Measurements from ENCODE around the gene ZC2HC1B. TPM values are rescaled to one million over a fixed set of nuclear protein-coding genes. Genes with fewer than 3 reads are reported as not detected.

The ZC2HC1B gene
- total and polyA plus RNA-seq, 10 of the 15 experiments (the other 5 are each of a cell fraction or from before 2014, with no cell fraction given) = 0.09 to 0.36 (median 0.31) TPM; not detected in 5

DNA sequence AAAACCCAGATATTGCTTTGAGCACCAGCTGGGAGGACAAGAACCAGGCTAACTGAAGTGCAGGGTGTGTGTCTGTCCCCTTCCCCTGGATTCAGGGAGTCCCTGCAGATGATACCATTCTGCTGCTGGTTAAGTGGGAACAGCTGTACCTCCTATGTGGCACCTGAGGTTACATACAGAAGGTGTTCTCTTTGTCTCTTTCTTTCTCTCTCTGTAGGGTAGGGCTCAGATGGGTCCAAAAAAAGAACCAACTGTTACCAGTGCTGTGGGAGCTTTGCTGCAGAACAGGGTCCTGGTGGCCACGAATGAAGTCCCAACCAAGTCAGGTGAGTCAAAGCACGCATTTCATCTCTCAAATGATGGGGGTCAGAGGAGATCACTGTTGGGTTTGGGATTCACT is 38.6 kb downstream of the ZC2HC1B start:
- Histone ChIP-seq H3K27me3 (replicated peaks in 1 of 2; ENCODE audit: control insufficient read depth in 2 of 2, insufficient read depth in 2 of 2, low read length in 1 of 2) (no peaks in the 10 kb centered on the region), H3K27ac (ENCODE audit: control insufficient read depth, insufficient read depth) (peak overlapping the region; percentile 61), H3K4me2 (ENCODE audit: control insufficient read depth, insufficient read depth) (peak overlapping the region; percentile 92; the same call in 1 of the 2 replicates), H3K4me3 (peak overlapping the region; percentile 47; the same call in 1 of the 2 replicates), H3K79me2 (ENCODE audit: control insufficient read depth, insufficient read depth, low read length) (no peaks in the 10 kb centered on the region), H3K9me3 (replicated peaks; ENCODE audit: control insufficient read depth, insufficient read depth, low read length) (peaks cover 23% of the 10 kb centered on the region; the same call in 2 of the 3 replicates), H3K36me3 (ENCODE audit: control insufficient read depth in 2 of 2, insufficient read depth in 2 of 2, low read length in 1 of 2) (no peaks in the 10 kb centered on the region; a peak in 1 of 4 replicates), H3K9ac (ENCODE audit: control insufficient read depth, insufficient read depth, low read length) (no peak overlapping the region), H4K20me1 (ENCODE audit: control insufficient read depth, insufficient read depth) (no peaks in the 10 kb centered on the region), H2AFZ (ENCODE audit: control insufficient read depth, low read depth, low read length) (no peak overlapping the region), H3K4me1 (ENCODE audit: control insufficient read depth, insufficient read depth, low read length) (peaks cover 24% of the 10 kb centered on the region)
- SMC1A ChIA-PET (ENCODE audit: uncharacterized antibody, unreplicated experiment) = interaction anchor here (1.0 to 1.8 kb wide), 3 partner anchors 23 to 59 kb away, joined by 3 to 7 read pairs (median 4); partner anchors contain the start of gene LTV1
- in situ Hi-C loops (cut with MboI) (no loop called here), intact Hi-C loops (cut with micrococcal nuclease; ENCODE audit: unreplicated experiment) (no loop called here)
- ATAC-seq (no peak), DNase-seq (ENCODE audit: low read depth, low spot score) (no peak), FAIRE-seq (no peak)
- BruUV-seq (replicated peaks) = no TSS peak
- RAD21 ChIA-PET (ENCODE audit: unreplicated experiment) = interaction anchor here (1.0 to 1.8 kb wide), 4 partner anchors 38 to 391 kb away, joined by 3 to 9 read pairs (median 3); partner anchors contain the start of gene FUCA2
- POLR2A ChIA-PET = no interaction called here
- no peak for TF ChIP-seq RB1 (IDR thresholded peaks at IDR 0.05; ENCODE audit: borderline replicate concordance)
- no peak for TF ChIP-seq NFXL1 (IDR thresholded peaks at IDR 0.05; ENCODE audit: borderline replicate concordance)
- no peak for TF ChIP-seq CHD1 (IDR thresholded peaks at IDR 0.05; ENCODE audit: low read depth, low read length)
- no peak for TF ChIP-seq PAX5 (IDR thresholded peaks at IDR 0.05; ENCODE audit: borderline replicate concordance, low read depth, low read length)
- TF ChIP-seq EP300 (IDR thresholded peaks at IDR 0.05; ENCODE audit: borderline replicate concordance in 1 of 2, control insufficient read depth in 1 of 2, low read depth in 2 of 2, low read length in 2 of 2) = no peak
- no peak for TF ChIP-seq MTA2 (IDR thresholded peaks at IDR 0.05; ENCODE audit: low read depth)
- TF ChIP-seq HDAC2 (IDR thresholded peaks at IDR 0.05) = no peak
- CTCF ChIA-PET = interaction anchor here (1.0 to 2.1 kb wide), 4 partner anchors 37 to 357 kb away, joined by 3 to 10 read pairs (median 6); no protein-coding TSS in a partner anchor
- 100% methylated on average over 2 of the region's 2 CpGs for WGBS (ENCODE audit: insufficient coverage, insufficient replicate concordance, low lambda C conversion rate, missing lambda C conversion rate)

DNA sequence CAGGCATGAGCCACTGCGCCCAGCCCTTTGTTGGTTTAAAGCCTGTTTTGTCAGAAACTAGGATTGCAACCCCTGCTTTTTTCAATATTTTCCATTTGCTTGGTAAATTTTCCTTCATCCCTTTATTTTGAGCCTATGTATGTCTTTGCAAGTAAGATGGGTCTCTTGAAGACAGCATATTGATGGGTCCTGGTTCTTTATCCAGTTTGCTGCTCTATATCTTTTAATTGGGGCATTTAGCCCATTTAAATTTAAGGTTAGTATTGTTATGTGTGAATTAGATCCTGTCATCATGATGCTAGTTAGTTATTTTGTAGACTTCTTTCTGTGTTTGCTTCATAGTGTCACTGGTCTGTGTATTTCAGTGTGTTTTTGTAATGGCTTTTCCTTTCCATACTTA is 46.8 kb downstream of the ZC2HC1B start:
- ChIA-PET CTCF (interaction anchor here (1.8 kb wide), 1 partner anchor 29 kb away, joined by 5 read pairs; no protein-coding TSS in a partner anchor), RAD21 (ENCODE audit: unreplicated experiment) (no interaction called here), SMC1A (ENCODE audit: uncharacterized antibody, unreplicated experiment) (no interaction called here), POLR2A (no interaction called here)
- FAIRE-seq (no peak), DNase-seq (ENCODE audit: low read depth, low spot score) (no peak), ATAC-seq (no peak)
- intact Hi-C loops (cut with micrococcal nuclease; ENCODE audit: unreplicated experiment) (no loop called here), in situ Hi-C loops (cut with MboI) (no loop called here)
- no TSS peak for BruUV-seq (replicated peaks)
- Histone ChIP-seq H3K4me1 (ENCODE audit: control insufficient read depth, insufficient read depth, low read length) (no peaks in the 10 kb centered on the region), H3K9ac (ENCODE audit: control insufficient read depth, insufficient read depth, low read length) (no peak overlapping the region), H3K27me3 (replicated peaks in 1 of 2; ENCODE audit: control insufficient read depth in 2 of 2, insufficient read depth in 2 of 2, low read length in 1 of 2) (no peaks in the 10 kb centered on the region), H4K20me1 (ENCODE audit: control insufficient read depth, insufficient read depth) (no peaks in the 10 kb centered on the region), H3K4me3 (no peak overlapping the region), H2AFZ (ENCODE audit: control insufficient read depth, low read depth, low read length) (no peak overlapping the region), H3K79me2 (ENCODE audit: control insufficient read depth, insufficient read depth, low read length) (no peaks in the 10 kb centered on the region), H3K4me2 (ENCODE audit: control insufficient read depth, insufficient read depth) (no peak overlapping the region), H3K9me3 (replicated peaks; ENCODE audit: control insufficient read depth, insufficient read depth, low read length) (peaks cover 16% of the 10 kb centered on the region; the same call in 2 of the 3 replicates), H3K36me3 (ENCODE audit: control insufficient read depth in 2 of 2, insufficient read depth in 2 of 2, low read length in 1 of 2) (no peaks in the 10 kb centered on the region), H3K27ac (ENCODE audit: control insufficient read depth, insufficient read depth) (no peak overlapping the region)
- no peak for TF ChIP-seq TAF1 (IDR thresholded peaks at IDR 0.05; ENCODE audit: borderline replicate concordance, low read depth, low read length)
- TF ChIP-seq SMARCA5 (IDR thresholded peaks at IDR 0.05) = no peak
- 33% methylated on average over 1 of the region's 1 CpG for WGBS (ENCODE audit: insufficient coverage, insufficient replicate concordance, low lambda C conversion rate, missing lambda C conversion rate)
